Glutamatergic neuron (in vitro differentiated cells): ENCODE measurements around the gene MAGIX. TPM values are rescaled to one million over a fixed set of nuclear protein-coding genes. Genes with fewer than 3 reads are reported as not detected.
A peak's percentile ranks its signal among the peaks of the same experiment; 100 is the strongest.

Experiments used
- DNase-seq: peaks from one replicate; pipeline ENCODE4 v3.0.0; 2022
- H3K27ac Mint-ChIP-seq: one replicate; pipeline ENCODE4 v1.8.0; 2020; ENCODE audit warnings: mild to moderate bottlenecking, mixed read lengths, inconsistent platforms; ENCODE audit not compliant: unreplicated experiment
- H3K27me3 Mint-ChIP-seq: one replicate; pipeline ENCODE4 v1.8.0; 2020; ENCODE audit warnings: mild to moderate bottlenecking, moderate library complexity, mixed read lengths, inconsistent platforms; ENCODE audit not compliant: unreplicated experiment
- H3K36me3 Mint-ChIP-seq: one replicate; pipeline ENCODE4 v1.8.0; 2020; ENCODE audit warnings: mild to moderate bottlenecking, mixed read lengths, inconsistent platforms; ENCODE audit not compliant: unreplicated experiment
- H3K4me1 Mint-ChIP-seq: one replicate; pipeline ENCODE4 v1.8.0; 2020; ENCODE audit warnings: mild to moderate bottlenecking, low read depth, mixed read lengths, inconsistent platforms; ENCODE audit not compliant: unreplicated experiment
- H3K4me3 Mint-ChIP-seq: one replicate; pipeline ENCODE4 v1.8.0; 2020; ENCODE audit warnings: mild to moderate bottlenecking, mixed read lengths, inconsistent platforms; ENCODE audit not compliant: unreplicated experiment
- H3K9me3 Mint-ChIP-seq: one replicate; pipeline ENCODE4 v1.8.0; 2020; ENCODE audit warnings: mild to moderate bottlenecking, moderate library complexity, mixed read lengths, inconsistent platforms; ENCODE audit not compliant: unreplicated experiment
- total RNA-seq: library from RNA; stranded (reverse); fragmentation: NEBNext Ultra II Directional; extraction: Animal tissue kit (Norgen Biotek cat#: 25700); gene quantifications from one replicate; pipeline ENCODE4 v1.2.1, GENCODE V29; 2021; ENCODE audit not compliant: unreplicated experiment
- TF ChIP-seq, protein P1 (sequence below): fragments of 200-600 bp; sonication (generic); IDR thresholded peaks from one replicate; pipeline ENCODE4 v1.5.0; 2021; ENCODE audit not compliant: partially characterized antibody, unreplicated experiment

The MAGIX gene
- total RNA-seq, 1 donor from 2014 or later: 2.7 TPM

DNA sequence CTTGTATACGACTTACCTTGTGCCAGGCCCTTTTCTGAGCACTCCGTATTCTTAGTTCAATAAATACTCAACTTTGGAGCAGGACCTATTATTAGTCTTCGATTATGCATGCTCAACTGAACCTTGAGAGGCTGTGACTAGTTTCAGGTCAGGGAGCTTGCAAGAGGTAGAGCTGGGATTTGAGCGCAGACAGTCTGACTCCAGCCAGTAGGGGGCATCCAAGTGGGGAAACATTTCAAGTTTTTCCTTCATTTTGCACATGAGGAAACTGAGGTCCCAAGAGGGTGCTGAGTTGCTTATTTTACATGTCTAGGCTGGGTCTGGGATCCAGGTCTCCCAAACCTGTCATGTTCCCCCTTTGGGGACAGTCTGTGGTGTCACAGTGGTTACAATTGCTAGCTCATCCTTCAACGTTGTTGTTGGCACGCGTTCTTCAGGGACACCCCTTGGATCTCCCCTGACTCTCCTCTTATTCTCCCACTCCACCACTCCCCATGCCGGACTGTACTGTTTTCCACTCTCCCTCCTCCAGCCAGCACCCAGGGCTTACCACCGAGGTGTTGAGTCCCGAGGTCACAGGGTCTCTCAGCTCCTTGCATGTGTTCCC is 30.3 kb downstream of the MAGIX start:
- peaks cover 13% of the 10 kb centered on the region for H3K9me3 Mint-ChIP-seq
- H3K4me1 Mint-ChIP-seq: peaks cover 13% of the 10 kb centered on the region
- peaks cover 9% of the 10 kb centered on the region for H3K27me3 Mint-ChIP-seq
- peak; percentile 51 for DNase-seq
- H3K36me3 Mint-ChIP-seq: peaks cover under 1% of the 10 kb centered on the region
- no peak overlapping the region for H3K27ac Mint-ChIP-seq
- H3K4me3 Mint-ChIP-seq: no peak overlapping the region
- TF ChIP-seq, protein P1, sequence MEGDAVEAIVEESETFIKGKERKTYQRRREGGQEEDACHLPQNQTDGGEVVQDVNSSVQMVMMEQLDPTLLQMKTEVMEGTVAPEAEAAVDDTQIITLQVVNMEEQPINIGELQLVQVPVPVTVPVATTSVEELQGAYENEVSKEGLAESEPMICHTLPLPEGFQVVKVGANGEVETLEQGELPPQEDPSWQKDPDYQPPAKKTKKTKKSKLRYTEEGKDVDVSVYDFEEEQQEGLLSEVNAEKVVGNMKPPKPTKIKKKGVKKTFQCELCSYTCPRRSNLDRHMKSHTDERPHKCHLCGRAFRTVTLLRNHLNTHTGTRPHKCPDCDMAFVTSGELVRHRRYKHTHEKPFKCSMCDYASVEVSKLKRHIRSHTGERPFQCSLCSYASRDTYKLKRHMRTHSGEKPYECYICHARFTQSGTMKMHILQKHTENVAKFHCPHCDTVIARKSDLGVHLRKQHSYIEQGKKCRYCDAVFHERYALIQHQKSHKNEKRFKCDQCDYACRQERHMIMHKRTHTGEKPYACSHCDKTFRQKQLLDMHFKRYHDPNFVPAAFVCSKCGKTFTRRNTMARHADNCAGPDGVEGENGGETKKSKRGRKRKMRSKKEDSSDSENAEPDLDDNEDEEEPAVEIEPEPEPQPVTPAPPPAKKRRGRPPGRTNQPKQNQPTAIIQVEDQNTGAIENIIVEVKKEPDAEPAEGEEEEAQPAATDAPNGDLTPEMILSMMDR: peak; percentile 64

DNA sequence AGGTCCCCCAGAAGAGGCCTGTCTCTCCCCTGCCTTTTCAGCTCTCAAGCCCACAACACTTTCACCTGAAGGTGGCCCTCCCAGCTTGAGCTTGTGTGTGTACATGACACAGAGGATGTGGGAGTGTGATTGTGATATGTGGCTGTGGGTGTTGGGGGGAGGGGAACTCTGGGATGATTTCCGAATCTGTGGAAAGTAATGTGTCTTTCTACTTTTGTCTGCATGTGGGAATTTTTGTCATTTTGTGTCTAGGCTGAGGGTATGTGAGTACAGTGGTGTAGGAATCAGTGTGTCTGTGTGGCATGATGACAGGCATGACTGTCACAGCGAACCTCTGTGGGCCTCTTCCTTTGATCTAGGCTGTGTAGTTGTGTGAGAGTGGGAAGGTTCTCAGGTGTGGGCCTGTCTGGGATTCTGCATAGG is 31.0 kb downstream of the MAGIX start:
- TF ChIP-seq, protein P1: no peak
- peaks cover 19% of the 10 kb centered on the region for H3K9me3 Mint-ChIP-seq
- H3K27ac Mint-ChIP-seq: peak overlapping the region; percentile 65
- peaks cover 19% of the 10 kb centered on the region for H3K4me1 Mint-ChIP-seq
- H3K36me3 Mint-ChIP-seq: peaks cover 8% of the 10 kb centered on the region
- no peak overlapping the region for H3K4me3 Mint-ChIP-seq
- peaks cover 15% of the 10 kb centered on the region for H3K27me3 Mint-ChIP-seq
- DNase-seq: no peak

DNA sequence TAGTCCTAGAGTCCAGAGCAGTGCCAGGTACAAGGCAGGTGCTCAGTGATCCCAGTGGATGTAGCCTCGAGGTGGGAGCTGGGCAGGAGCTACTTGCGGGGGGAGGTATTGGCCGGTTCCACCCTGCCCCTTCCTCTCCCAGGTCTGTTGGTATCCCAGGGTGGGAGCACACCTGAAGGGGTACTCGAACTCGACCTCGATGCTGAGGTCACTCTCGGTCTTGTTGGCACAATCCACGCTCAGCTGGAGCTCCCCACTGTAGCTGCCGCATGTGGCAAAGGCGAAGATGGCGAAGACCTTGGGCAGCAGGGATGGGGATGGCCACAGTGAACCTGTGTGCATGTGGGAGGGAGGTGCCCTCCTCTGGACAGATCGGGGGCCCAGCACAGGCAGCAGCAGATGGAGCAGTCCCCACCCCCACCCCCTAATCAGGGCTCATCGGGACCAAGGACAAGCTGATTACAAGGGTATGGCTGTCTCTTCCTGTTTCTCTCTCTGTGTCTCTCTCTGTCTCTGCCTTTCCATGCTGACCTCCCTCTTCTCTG is 35.1 kb downstream of the MAGIX start:
- H3K4me3 Mint-ChIP-seq: peak overlapping the region; percentile 95
- H3K27ac Mint-ChIP-seq: peak overlapping the region; percentile 98
- H3K4me1 Mint-ChIP-seq: peaks cover 22% of the 10 kb centered on the region
- TF ChIP-seq, protein P1: no peak
- peaks cover 8% of the 10 kb centered on the region for H3K36me3 Mint-ChIP-seq
- DNase-seq: no peak
- peaks cover 15% of the 10 kb centered on the region for H3K9me3 Mint-ChIP-seq
- peaks cover 14% of the 10 kb centered on the region for H3K27me3 Mint-ChIP-seq

DNA sequence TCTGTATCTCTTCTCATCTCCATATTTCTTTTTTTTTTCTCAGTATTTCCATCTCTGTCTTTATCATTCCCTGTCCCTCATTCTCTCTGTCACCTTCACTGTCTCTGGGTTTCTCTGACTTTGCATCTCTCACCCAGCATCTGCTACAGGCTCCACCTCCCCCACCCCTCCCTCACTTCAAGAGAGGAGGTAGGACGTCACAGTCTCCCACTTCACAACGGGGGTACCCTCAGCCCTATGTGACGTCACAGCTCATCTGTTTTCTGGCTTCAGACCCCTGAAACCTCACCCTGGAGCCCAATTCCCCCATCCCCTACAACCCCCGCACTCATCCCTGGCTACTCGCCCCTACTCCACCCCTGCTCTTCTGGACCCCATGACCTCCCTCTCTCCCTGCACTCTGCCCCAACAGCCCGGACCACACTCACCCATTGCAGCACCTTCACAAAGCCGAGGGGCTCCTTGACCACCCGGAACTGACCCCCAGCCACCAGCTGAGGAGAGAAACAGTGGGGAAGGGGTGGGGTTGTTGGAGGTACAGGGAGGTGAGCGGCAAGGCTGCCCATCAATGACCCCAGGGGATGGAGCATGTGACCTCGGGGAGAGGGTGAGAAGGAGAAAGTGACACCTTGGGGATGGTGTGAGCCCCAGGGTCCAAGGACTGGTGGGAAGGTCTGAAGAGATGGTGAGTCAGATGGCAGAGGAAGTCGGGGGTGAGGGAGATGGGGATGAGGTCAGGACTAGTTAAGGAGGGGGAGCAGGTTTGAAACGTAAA is 36.2 kb downstream of the MAGIX start:
- Mint-ChIP-seq H3K27me3 (peaks cover 14% of the 10 kb centered on the region), H3K9me3 (peaks cover 12% of the 10 kb centered on the region), H3K27ac (peak overlapping the region; percentile 98), H3K4me1 (peaks cover 16% of the 10 kb centered on the region), H3K4me3 (peak overlapping the region; percentile 95), H3K36me3 (peaks cover 8% of the 10 kb centered on the region)
- TF ChIP-seq, protein P1: no peak
- peak; percentile 25 for DNase-seq

DNA sequence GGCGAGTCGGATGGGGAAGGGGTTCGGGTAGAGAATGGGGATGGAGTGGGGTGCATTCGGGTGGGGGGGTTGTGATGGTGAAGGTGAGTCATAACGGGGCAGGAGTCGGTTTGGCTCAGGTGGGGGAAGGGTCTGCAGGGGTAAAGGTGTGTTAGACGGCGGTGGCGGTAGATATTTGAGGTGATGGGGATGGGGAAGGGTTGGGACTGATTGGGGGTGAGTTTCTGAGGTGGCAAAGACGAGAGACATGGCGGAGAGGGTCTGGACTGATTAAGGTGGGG is 36.7 kb downstream of the MAGIX start:
- Mint-ChIP-seq H3K9me3 (peaks cover 12% of the 10 kb centered on the region), H3K4me3 (peak overlapping the region; percentile 95), H3K27ac (peak overlapping the region; percentile 98), H3K4me1 (peaks cover 15% of the 10 kb centered on the region), H3K27me3 (peaks cover 12% of the 10 kb centered on the region), H3K36me3 (peaks cover 8% of the 10 kb centered on the region)
- TF ChIP-seq, protein P1: no peak
- DNase-seq: no peak
